BLaER1 treated with 17β-estradiol and CSF1 and Interleukin-3, amounts not matched to agents 10 nM and 100 nM (cell line): ENCODE measurements around the gene CTCF.

ENCODE experiments used
- H3K27ac ChIP-seq, 11 experiments: shearing (Covaris generic); formaldehyde crosslinking; 2 replicates each; pipeline ENCODE4 v1.8.1; 2022
- H3K27me3 ChIP-seq, 11 experiments: shearing (Covaris generic); formaldehyde crosslinking; 2 replicates each; pipeline ENCODE4 v1.8.1; 2022
- H3K36me3 ChIP-seq, 11 experiments: shearing (Covaris generic); formaldehyde crosslinking; 2 replicates each; pipeline ENCODE4 v1.8.1; 2022
- H3K4me1 ChIP-seq, 10 experiments: shearing (Covaris generic); formaldehyde crosslinking; 2 replicates each; pipeline ENCODE4 v1.8.1; 2022
- H3K4me2 ChIP-seq, 11 experiments: shearing (Covaris generic); formaldehyde crosslinking; 2 replicates each; pipeline ENCODE4 v1.8.1; 2022
- H3K4me3 ChIP-seq, 10 experiments: shearing (Covaris generic); formaldehyde crosslinking; 2 replicates each; pipeline ENCODE4 v1.8.1; 2022
- H3K9ac ChIP-seq, 11 experiments: shearing (Covaris generic); formaldehyde crosslinking; 2 replicates each; pipeline ENCODE4 v1.8.1; 2022
- H3K9me3 ChIP-seq, 11 experiments: shearing (Covaris generic); formaldehyde crosslinking; replicated peaks in 1 of 11; 2 replicates each; pipeline ENCODE4 v1.8.1; 2022
- H4K20me1 ChIP-seq, 11 experiments: shearing (Covaris generic); formaldehyde crosslinking; 2 replicates each; pipeline ENCODE4 v1.8.1; 2022
- Cebpa-rat ChIP-seq, 11 experiments: shearing (Covaris generic); IDR thresholded peaks; 2 replicates each; pipeline ENCODE4 v1.8.1; 2022

Gene CTCF

GRCh38 chr16:67672739-67673662, 110.7 kb downstream of the CTCF start:
- no peaks in the 10 kb centered on the region for H3K27me3 ChIP-seq
- peak overlapping the region; percentile 2 to 64 (median 53); a peak in 18 of 22 replicates for H3K9ac ChIP-seq
- TF ChIP-seq Cebpa-rat (IDR thresholded peaks at IDR 0.05) = no peak
- peaks cover 0 to 18% (median 11%) of the 10 kb centered on the region in 11 experiments; a peak in 10 of 22 replicates for H3K36me3 ChIP-seq
- peaks cover 51 to 73% (median 64%) of the 10 kb centered on the region in 10 experiments for H3K4me1 ChIP-seq
- no peaks in the 10 kb centered on the region for H3K9me3 ChIP-seq
- H3K4me2 ChIP-seq = peak overlapping the region; percentile 52 to 84 (median 78)
- H3K4me3 ChIP-seq = no peak overlapping the region
- H4K20me1 ChIP-seq = peaks cover 0 to 8% (median 0%) of the 10 kb centered on the region in 11 experiments; a peak in 2 of 22 replicates
- H3K27ac ChIP-seq = peak overlapping the region in 10 of 11 experiments; percentile 50 to 80 (median 70); a peak in 21 of 22 replicates

GRCh38 chr16:67673712-67674580, 111.6 kb downstream of the CTCF start:
- H3K4me2 ChIP-seq = peak overlapping the region; percentile 66 to 86 (median 80)
- H3K27ac ChIP-seq = peak overlapping the region; percentile 50 to 80 (median 72); a peak in 21 of 22 replicates
- H3K27me3 ChIP-seq = no peaks in the 10 kb centered on the region
- H3K9ac ChIP-seq = peak overlapping the region; percentile 38 to 70 (median 64)
- H3K9me3 ChIP-seq = no peaks in the 10 kb centered on the region
- peak overlapping the region in 4 of 10 experiments; percentile 7 to 32 (median 22); a peak in 2 of 20 replicates for H3K4me3 ChIP-seq
- H3K36me3 ChIP-seq = peaks cover 0 to 23% (median 13%) of the 10 kb centered on the region in 11 experiments; a peak in 11 of 22 replicates
- H3K4me1 ChIP-seq = peaks cover 42 to 64% (median 56%) of the 10 kb centered on the region in 10 experiments
- no peak for TF ChIP-seq Cebpa-rat (IDR thresholded peaks at IDR 0.05)
- H4K20me1 ChIP-seq = peaks cover 0 to 8% (median 0%) of the 10 kb centered on the region in 11 experiments; a peak in 1 of 22 replicates

- Histone ChIP-seq H3K27me3 (no peaks in the 10 kb centered on the region), H3K9me3 (no peaks in the 10 kb centered on the region), H3K27ac (peak overlapping the region; percentile 45 to 80 (median 72); a peak in 19 of 22 replicates), H3K9ac (peak overlapping the region in 10 of 11 experiments; percentile 38 to 70 (median 64); a peak in 15 of 22 replicates), H4K20me1 (peaks cover 0 to 8% (median 0%) of the 10 kb centered on the region in 11 experiments; a peak in 1 of 22 replicates), H3K4me1 (peaks cover 38 to 57% (median 49%) of the 10 kb centered on the region in 10 experiments), H3K4me3 (no peak overlapping the region), H3K36me3 (peaks cover 2 to 28% (median 15%) of the 10 kb centered on the region in 11 experiments; a peak in 18 of 22 replicates), H3K4me2 (peak overlapping the region; percentile 66 to 86 (median 80))
- TF ChIP-seq Cebpa-rat (IDR thresholded peaks at IDR 0.05) = no peak
Observed at GRCh38 chr16:67674851-67675578, 112.7 kb downstream of the CTCF start.

- Histone ChIP-seq H3K4me1 (peaks cover 38 to 57% (median 49%) of the 10 kb centered on the region in 10 experiments), H3K4me3 (no peak overlapping the region), H3K27me3 (no peaks in the 10 kb centered on the region), H3K9ac (no peak overlapping the region), H3K9me3 (no peaks in the 10 kb centered on the region), H3K4me2 (peak overlapping the region in 2 of 11 experiments; percentile 81 to 86; a peak in 3 of 22 replicates), H3K36me3 (peaks cover 7 to 34% (median 20%) of the 10 kb centered on the region in 11 experiments; a peak in 20 of 22 replicates), H4K20me1 (peaks cover 0 to 8% (median 0%) of the 10 kb centered on the region in 11 experiments; a peak in 1 of 22 replicates), H3K27ac (no peak overlapping the region)
- no peak for TF ChIP-seq Cebpa-rat (IDR thresholded peaks at IDR 0.05)
Observed at GRCh38 chr16:67675579-67675935, 113.2 kb downstream of the CTCF start.

GRCh38 chr16:67675999-67676398, 113.7 kb downstream of the CTCF start:
- Histone ChIP-seq H3K4me1 (peaks cover 38 to 57% (median 49%) of the 10 kb centered on the region in 10 experiments), H3K36me3 (peaks cover 11 to 38% (median 23%) of the 10 kb centered on the region in 11 experiments), H3K4me3 (no peak overlapping the region), H3K4me2 (no peak overlapping the region), H3K27ac (no peak overlapping the region), H3K9me3 (no peaks in the 10 kb centered on the region), H3K9ac (no peak overlapping the region), H4K20me1 (peaks cover 0 to 11% (median 0%) of the 10 kb centered on the region in 11 experiments; a peak in 1 of 22 replicates), H3K27me3 (no peaks in the 10 kb centered on the region)
- no peak for TF ChIP-seq Cebpa-rat (IDR thresholded peaks at IDR 0.05)

GRCh38 chr16:67676516-67676915, 114.2 kb downstream of the CTCF start:
- H3K4me1 ChIP-seq = peaks cover 38 to 57% (median 49%) of the 10 kb centered on the region in 10 experiments
- no peaks in the 10 kb centered on the region for H3K9me3 ChIP-seq
- no peak overlapping the region for H3K4me3 ChIP-seq
- H3K4me2 ChIP-seq = peak overlapping the region in 10 of 11 experiments; percentile 1 to 67 (median 40); a peak in 14 of 22 replicates
- no peak for TF ChIP-seq Cebpa-rat (IDR thresholded peaks at IDR 0.05)
- H3K36me3 ChIP-seq = peaks cover 15 to 44% (median 28%) of the 10 kb centered on the region in 11 experiments
- H3K27me3 ChIP-seq = no peaks in the 10 kb centered on the region
- no peak overlapping the region for H3K9ac ChIP-seq
- H4K20me1 ChIP-seq = peaks cover 0 to 15% (median 0%) of the 10 kb centered on the region in 11 experiments; a peak in 1 of 22 replicates
- no peak overlapping the region for H3K27ac ChIP-seq

- H3K27ac ChIP-seq = no peak overlapping the region
- peaks cover 38 to 57% (median 49%) of the 10 kb centered on the region in 10 experiments for H3K4me1 ChIP-seq
- H3K36me3 ChIP-seq = peaks cover 15 to 48% (median 30%) of the 10 kb centered on the region in 11 experiments
- H3K4me2 ChIP-seq = peak overlapping the region in 10 of 11 experiments; percentile 1 to 67 (median 44); a peak in 15 of 22 replicates
- H4K20me1 ChIP-seq = peaks cover 0 to 15% (median 0%) of the 10 kb centered on the region in 11 experiments; a peak in 1 of 22 replicates
- no peak for TF ChIP-seq Cebpa-rat (IDR thresholded peaks at IDR 0.05)
- H3K9me3 ChIP-seq = no peaks in the 10 kb centered on the region
- no peak overlapping the region for H3K9ac ChIP-seq
- no peaks in the 10 kb centered on the region for H3K27me3 ChIP-seq
- H3K4me3 ChIP-seq = no peak overlapping the region
Observed at GRCh38 chr16:67676939-67677338, 114.6 kb downstream of the CTCF start.
